Bone marrow (tissue), 2 donors: ENCODE results near the gene LRRC27.
"Not testable (repeated sequence)": the region's sequence is repeated elsewhere in the genome, so short reads cannot be mapped to it uniquely, and the experiment has no call there.

ENCODE experiments used
- DNase-seq, 2 donors: peaks; one replicate each; lab custom pipeline; 2025; lab: John Stamatoyannopoulos, UW

Gene LRRC27

GRCh38 chr10:132331601-132332432 lies at the start of gene LRRC27:
Gene LRRC27, plus strand, starts transcription at chr10:132332193. Its CDS starts 1,332 bp downstream, at chr10:132333525.
- peak; percentile 93 to 97 for DNase-seq

DNA sequence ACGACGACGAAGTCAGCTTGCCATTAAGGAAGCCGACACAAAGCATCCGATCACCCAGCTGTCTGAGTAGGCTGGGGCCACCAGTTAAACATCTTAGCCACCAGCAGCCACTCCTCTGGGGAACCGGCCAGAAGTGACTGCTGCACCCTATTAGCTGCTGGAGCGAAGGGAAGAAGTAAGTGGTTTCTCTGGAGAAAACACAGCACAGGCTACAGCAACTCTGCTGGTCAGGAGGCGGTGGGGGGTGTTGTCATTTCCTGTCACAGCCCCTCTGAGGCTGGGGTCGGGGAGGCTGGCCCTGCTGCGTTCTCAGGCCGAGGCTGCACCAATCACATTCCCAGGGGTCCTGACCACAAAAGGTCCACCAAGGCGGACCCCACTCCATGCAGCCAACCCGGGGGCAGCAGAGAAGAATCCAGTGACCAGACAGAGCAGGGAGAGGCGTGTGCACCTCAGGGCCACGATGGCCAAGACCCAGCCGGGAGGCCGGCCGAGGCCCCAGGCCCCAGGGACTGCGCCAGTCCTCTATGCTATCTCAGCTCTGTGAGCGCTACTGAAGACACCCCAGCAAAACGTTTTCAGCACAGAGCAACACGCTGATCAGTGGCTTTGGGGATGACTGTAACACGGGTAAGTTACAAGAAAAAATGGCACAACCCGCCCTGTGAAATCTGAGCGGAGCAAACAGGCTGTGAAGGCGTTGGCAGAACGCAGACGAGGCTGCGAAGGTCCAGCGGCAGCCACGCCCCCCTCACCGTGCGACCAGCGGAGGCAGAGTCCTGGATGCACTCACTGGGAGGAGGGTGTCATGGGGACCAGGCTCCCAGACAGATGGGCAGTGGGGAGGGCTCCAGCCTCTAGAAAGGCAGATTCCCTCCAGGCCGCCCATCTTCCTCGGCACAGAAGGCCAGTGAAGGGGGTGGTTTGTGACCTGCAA lies 49.1 kb upstream of the LRRC27 start:
- DNase-seq, result no peak

DNA sequence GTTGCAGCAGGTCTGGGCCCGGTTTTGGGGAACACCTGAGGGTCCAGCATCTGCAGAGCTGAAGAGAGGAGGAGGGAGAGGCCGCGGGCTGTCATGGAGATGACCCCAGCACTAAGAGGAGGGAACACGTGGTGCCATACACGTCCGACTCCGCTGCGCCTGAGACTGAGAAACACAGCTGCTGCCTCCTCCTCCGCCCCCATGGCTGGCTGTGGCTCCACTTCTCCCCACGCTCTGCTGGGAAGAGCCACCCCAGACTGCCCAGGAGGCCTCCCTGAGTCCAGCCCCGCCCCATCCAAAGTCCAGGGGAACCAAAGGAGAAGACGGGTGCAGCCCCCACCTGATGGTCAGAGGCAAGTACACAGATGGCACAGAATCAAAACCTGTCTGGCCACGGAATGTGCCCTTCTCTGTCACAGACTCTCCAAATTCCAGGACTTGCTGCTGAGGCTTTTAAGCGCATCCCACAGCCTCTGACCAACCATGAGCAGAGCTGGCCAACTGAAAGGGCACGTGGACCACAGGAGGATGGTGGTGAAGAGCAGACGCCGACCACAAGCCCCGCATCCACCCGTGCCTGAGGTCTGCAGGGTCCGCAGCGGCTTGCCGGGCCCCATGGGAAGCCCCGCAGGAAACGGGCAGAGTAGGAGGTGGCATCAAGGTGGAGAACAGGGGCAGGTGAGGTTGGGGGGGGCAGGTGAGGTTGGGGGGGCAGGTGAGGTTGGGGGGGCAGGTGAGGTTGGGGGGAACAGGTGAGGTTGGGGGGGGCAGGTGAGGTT lies 48.2 kb upstream of the LRRC27 start:
- DNase-seq, result no peak

DNA sequence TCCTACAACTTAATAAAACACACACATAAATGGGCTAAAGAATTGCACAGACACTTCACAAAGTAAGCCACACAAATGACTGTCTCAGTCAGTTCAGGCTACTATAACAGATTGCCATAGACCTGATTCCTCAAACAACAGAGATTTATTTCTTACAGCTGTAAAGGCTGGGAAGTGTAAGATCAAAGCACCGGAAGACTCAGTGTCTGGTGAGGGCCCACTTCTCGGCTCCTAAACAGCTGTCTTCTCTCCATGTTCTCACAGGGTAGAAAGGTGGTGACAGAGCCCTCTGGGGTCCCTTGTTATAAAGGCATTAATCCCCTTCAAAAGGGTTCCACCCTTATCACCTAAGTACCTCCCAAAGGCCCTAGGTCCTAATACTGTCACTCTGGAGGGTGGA lies 42.6 kb upstream of the LRRC27 start:
- DNase-seq, result no peak

GRCh38 chr10:132290631-132291030 lies 41.4 kb upstream of the LRRC27 start:
- no peak for DNase-seq

DNA sequence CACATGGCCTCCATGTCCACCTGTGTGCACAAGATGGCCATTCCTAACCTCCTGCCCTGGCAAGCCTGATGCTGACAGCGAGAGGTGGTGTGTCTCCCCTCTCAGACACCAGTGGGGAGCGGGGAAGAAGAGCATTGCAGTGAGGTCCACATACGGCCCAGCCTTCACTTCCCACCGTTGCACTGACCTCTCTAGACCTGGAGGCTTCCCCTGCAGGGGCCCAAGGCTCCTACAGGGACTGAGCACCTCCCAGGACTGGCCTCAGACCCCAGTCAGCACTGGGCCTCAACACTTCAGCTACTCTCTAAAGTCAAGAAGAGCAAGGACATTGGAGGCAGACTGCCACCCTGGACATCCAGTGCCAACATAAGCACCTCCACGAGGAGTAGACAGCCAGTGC lies 40.2 kb upstream of the LRRC27 start:
- DNase-seq, result no peak

DNA sequence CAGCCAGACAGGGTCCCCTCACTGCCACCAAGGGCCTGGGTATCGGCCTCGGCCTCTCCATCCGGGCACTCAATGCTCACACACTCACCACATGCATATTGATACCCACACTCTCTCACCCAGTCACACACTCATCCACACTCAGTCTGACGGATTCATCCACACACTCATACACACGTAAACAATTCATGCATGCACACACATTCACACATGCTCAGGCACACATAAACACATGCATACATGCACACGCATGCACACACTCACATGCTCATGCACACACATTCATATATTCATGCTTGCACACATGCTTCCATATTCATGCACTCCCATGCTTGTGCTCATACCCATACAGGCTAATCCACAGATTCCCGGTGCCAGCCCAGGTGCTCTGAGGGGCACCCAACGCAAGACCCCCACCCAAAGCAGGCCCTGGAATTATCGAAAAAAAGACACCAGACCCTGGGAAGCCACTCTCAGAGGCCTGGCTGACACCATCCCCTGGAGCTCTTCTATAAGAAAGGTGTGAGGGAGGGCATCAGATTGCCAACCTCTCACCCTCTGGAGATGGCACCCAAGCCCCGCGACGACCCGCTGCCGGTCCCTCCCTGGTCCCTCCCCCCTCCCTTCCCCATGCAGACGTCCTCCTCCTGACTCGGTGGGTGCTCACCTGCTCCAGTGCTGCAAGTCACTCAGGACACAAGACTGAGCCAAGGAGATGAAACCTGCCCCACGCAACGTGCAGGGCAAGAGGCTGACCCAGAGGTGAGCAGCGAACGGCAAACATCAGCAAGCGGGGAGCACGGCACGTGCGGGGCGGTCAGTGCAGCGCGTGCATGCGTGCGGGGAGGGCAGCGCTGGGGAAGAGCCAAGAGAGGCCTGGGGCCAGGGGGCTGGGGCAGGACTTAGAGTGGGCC lies 39.4 kb upstream of the LRRC27 start:
- no peak for DNase-seq

GRCh38 chr10:132293201-132293812 lies 38.7 kb upstream of the LRRC27 start:
- no peak for DNase-seq

DNA sequence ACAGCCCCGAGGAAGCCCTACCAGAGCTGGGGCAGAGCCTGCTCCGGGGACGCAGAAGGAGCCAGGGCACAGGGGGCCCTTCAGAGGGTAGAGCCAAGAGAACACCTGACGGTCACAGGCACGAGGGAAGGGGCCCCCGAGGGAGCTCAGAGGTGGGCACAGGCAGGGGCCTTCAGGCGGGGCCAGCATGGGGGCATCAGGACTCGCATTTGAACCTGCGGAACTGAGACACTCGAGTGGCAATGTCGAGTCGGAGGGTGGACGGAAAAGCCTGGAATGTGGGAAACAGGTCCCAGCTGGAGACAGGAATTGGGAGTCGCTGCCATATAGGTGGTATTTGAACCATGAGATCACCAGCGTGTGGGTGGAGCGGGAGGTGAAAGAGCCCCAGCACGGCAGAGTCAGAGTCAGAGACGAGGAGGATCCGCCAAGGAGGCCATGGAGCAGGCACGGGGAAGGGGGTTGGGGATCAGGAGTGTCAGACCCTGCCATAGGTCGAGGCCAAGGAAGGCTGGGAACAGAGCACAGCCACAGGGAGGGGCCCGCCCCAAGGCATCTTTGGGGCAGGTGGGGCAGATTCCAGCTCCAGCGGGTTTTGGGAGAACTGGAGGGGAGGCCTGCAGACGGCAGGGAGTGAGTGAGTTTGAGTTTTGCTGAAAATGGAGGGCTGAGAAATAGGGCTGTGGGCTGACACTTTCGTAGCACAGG lies 38.0 kb upstream of the LRRC27 start:
- no peak for DNase-seq

- no peak for DNase-seq
These were observed 37.3 kb upstream of the LRRC27 start for GRCh38 chr10:132294561-132295318.

GRCh38 chr10:132295481-132295880 lies 36.5 kb upstream of the LRRC27 start:
- not testable (repeated sequence) for DNase-seq

DNA sequence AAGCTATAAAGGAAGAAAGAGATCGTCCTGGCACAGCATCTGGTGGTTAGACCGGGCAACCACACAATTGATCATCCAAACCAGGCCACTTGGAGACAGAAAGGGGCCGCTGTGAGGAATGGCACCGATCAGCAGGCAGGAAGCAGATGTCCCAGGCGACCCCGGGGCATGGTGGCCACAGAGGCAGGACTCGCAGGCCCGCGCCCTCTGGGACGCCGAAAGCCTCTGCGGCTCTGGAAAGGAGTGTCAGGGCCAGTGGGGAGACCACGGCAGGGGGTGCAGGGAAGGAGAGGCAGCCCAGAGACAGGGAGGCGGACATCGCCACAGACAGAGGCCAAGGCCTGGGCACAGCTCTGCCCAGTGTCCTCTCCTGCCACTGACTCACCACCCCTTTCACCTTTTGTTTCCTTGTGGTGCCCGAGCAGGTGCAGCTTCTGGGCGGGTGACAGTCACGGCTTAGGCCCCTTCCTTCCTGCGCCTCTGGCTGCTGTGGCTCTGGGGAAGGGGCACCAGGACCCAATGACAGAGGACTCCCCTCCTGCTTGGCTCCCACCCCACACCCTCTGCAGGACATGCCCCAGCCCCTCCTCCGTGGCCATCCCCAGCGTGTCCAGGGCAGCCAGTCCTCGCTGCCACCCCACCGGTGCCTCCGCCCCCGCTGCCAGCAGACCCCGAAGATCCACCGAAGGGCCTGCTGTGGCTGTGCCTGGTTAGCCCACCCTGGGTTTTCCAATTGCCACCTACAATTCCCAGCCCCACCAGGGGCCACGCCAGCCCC lies 35.1 kb upstream of the LRRC27 start:
- no peak for DNase-seq

GRCh38 chr10:132297526-132297925 lies 34.5 kb upstream of the LRRC27 start:
- DNase-seq, result no peak

GRCh38 chr10:132298038-132298881 lies 33.7 kb upstream of the LRRC27 start:
- DNase-seq, result no peak

DNA sequence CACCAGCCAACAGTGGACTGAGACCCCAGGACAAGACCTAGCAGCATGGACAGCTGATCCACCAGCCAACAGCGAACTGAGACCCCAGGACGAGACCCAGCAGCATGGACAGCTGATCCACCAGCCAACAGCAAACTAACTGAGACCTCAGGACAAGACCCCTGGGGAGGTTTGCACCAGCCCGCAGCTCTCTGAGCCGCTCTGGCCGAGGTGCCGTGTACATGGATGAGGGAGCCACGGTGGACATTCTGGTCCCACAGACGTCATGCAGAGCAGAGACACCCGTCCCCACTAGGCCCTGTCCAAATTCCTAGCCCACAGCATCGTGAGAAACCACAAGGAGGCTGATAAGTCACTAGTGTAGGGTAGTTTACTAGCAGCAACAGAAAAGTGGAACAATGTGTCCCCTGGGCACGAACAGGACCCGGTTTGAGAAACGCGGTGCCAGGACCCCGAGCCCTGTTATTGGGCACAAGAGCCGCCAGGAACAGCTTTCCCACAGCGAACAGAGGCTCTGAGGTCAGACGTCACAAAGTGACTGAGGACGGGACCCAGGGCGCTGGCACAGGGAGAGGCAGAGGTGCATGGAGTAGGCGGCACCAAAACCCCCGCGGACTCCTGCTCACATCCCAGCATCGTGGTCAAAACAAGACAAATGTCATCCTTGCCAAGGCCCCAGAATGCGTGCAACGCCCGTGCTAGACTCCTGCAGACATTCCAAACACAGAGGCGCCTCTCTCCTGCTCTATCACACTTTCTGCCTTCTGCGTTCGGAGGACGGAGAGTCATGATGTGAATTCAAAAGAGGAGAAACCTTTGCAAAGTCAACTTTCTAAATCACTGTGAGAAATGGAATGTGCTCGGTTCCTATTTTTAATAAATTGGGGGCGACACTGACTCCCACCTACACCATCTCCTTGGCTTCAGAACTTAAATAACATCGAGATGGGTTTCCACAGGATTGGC lies 32.3 kb upstream of the LRRC27 start:
- DNase-seq, result no peak

- DNase-seq, result no peak
These were observed 31.4 kb upstream of the LRRC27 start for GRCh38 chr10:132300582-132300981.
